Measurements from ENCODE around the gene FIGNL2. TPM values are rescaled to one million over a fixed set of nuclear protein-coding genes. Genes with fewer than 3 reads are reported as not detected.
A peak's percentile ranks its signal among the peaks of the same experiment; 100 is the strongest.

FIGNL2 gene
- total and polyA plus RNA-seq, 9 of the 15 experiments (the other 6 are each of a cell fraction or from before 2014, with no cell fraction given): 0.01 TPM; not detected in 8

- no peaks in the 10 kb centered on the region for H3K36me3 ChIP-seq (ENCODE audit: control insufficient read depth, insufficient read depth, low read length)
- ATAC-seq (no peak), FAIRE-seq (no peak), DNase-seq (ENCODE audit: extremely low read depth in 1 of 4, low spot score in 3 of 4) (no peak)
- no peaks in the 10 kb centered on the region for H3K79me2 ChIP-seq (ENCODE audit: control insufficient read depth, insufficient read depth, low read length)
- H3K9me3 ChIP-seq (replicated peaks; ENCODE audit: control insufficient read depth, insufficient read depth, low read depth, low read length): no peaks in the 10 kb centered on the region
- H3K9ac ChIP-seq (ENCODE audit: insufficient read depth in 1 of 2, low read depth in 2 of 2, low read length in 2 of 2): no peak overlapping the region
- no peak overlapping the region for H3K4me3 ChIP-seq
- in situ Hi-C loops (cut with MboI): loop anchor here (5.0 kb wide), 1 partner anchor 444 kb away; no protein-coding TSS in a partner anchor
- BruUV-seq (replicated peaks): no TSS peak
- POLR2A ChIA-PET: interaction anchor here (0.6 to 1.6 kb wide), 3 partner anchors 8 to 158 kb away, joined by 3 to 4 read pairs (median 4); partner anchors contain the start of gene ANKRD33
- H3K4me2 ChIP-seq (ENCODE audit: insufficient read depth, low read length): no peak overlapping the region
- H3K27me3 ChIP-seq (ENCODE audit: control insufficient read depth in 2 of 2, insufficient read depth in 2 of 2, low read length in 2 of 2): peaks cover 29 to 63% of the 10 kb centered on the region in 2 experiments
- intact Hi-C loops (cut with micrococcal nuclease): no loop called here
- TF ChIP-seq PURB (CRISPR knock-in tag; IDR thresholded peaks at IDR 0.05; ENCODE audit: low read depth): no peak
- no peak for TF ChIP-seq ZNF583 (CRISPR knock-in tag; IDR thresholded peaks at IDR 0.05)
- TF ChIP-seq NR4A1 (CRISPR knock-in tag; IDR thresholded peaks at IDR 0.05): no peak
- no peak for TF ChIP-seq NR4A1 (tag; IDR thresholded peaks at IDR 0.05)
- TF ChIP-seq CTBP1 (IDR thresholded peaks at IDR 0.05; ENCODE audit: borderline replicate concordance): peak; percentile 16; the same call in 1 of the 2 replicates
- TF ChIP-seq CTCF (IDR thresholded peaks at IDR 0.05 in 2 of 3, conservative IDR thresholded peaks at IDR 0.05 in 1 of 3; ENCODE audit: insufficient read depth in 2 of 3, low read depth in 1 of 3, low read length in 3 of 3): 0 out of 6 replicates have a peak, but pooled peaks of 2 of the 3 experiments have one; percentile 3 to 17
- no peak for TF ChIP-seq ILK (tag; IDR thresholded peaks at IDR 0.05; ENCODE audit: borderline replicate concordance, low read depth)
- TF ChIP-seq ZNF407 (IDR thresholded peaks at IDR 0.05; ENCODE audit: low read depth): no peak
- TF ChIP-seq GABPB1 (CRISPR knock-in tag; IDR thresholded peaks at IDR 0.05): 0 out of 2 replicates have a peak, but pooled peaks have one; percentile 22
- no peak for TF ChIP-seq ZNF668 (CRISPR knock-in tag; IDR thresholded peaks at IDR 0.05)
- TF ChIP-seq CREB1 (IDR thresholded peaks at IDR 0.05): no peak
- TF ChIP-seq CREB1 (CRISPR knock-in tag; IDR thresholded peaks at IDR 0.05): 0 out of 2 replicates have a peak, but pooled peaks have one; percentile 22
- CTCF ChIA-PET (ENCODE audit: low intra/inter-chr PET ratio): no interaction called here
- WGBS (ENCODE audit: insufficient coverage, low coverage, missing lambda C conversion rate): 13% methylated on average over 6 of the region's 6 CpGs
- no peak overlapping the region for H3K27ac ChIP-seq (ENCODE audit: extremely low read depth, low read depth, low read length)
- no peak overlapping the region for H2AFZ ChIP-seq (ENCODE audit: low read depth, low read length)
- peaks cover 6% of the 10 kb centered on the region; the same call in 1 of the 2 replicates for H4K20me1 ChIP-seq (replicated peaks; ENCODE audit: control insufficient read depth, insufficient read depth, low read length)
- no peaks in the 10 kb centered on the region for H3K9me1 ChIP-seq (ENCODE audit: control insufficient read depth, insufficient read depth, low read length)
- peaks cover 7 to 22% of the 10 kb centered on the region in 2 experiments; a peak in 4 of 5 replicates for H3K4me1 ChIP-seq (replicated peaks in 1 of 2; ENCODE audit: control insufficient read depth in 2 of 2, insufficient read depth in 2 of 2, low read length in 2 of 2)
Measured at GRCh38 chr12:51871126-51871525, 22.6 kb upstream of the FIGNL2 start.

Data from K562 (cell line).